GM12878 (cell line): ENCODE results near the gene NCAM1. TPM values are rescaled to one million over a fixed set of nuclear protein-coding genes. Genes with fewer than 3 reads are reported as not detected.

Source experiments
- BMI1 ChIP-seq: fragments of 450-650 bp; IDR thresholded peaks from 2 replicates; pipeline ENCODE4 v1.6.1; 2016; ENCODE audit warnings: mild to moderate bottlenecking, moderate library complexity, borderline replicate concordance
- E2F4 ChIP-seq: IDR thresholded peaks from 2 replicates; pipeline ENCODE4 v1.6.1; 2012; ENCODE audit warnings: low read depth, low read length, improper control_type of control experiment
- E2F8 ChIP-seq: fragments of 450-650 bp; IDR thresholded peaks from 2 replicates; pipeline ENCODE4 v1.6.1; 2018; ENCODE audit warnings: mild to moderate bottlenecking, low read depth, moderate library complexity; ENCODE audit not compliant: partially characterized antibody
- MEF2B ChIP-seq: fragments of 450-650 bp; IDR thresholded peaks from 2 replicates; pipeline ENCODE4 v1.6.1; 2018; ENCODE audit warnings: mild to moderate bottlenecking, moderate library complexity; ENCODE audit not compliant: partially characterized antibody, poor library complexity, severe bottlenecking
- PBX3 ChIP-seq: IDR thresholded peaks from 2 replicates; pipeline ENCODE4 v1.6.1; 2011; ENCODE audit warnings: mild to moderate bottlenecking, low read depth, low read length, moderate library complexity; ENCODE audit not compliant: insufficient replicate concordance
- SKIL ChIP-seq: fragments of 450-650 bp; IDR thresholded peaks from 2 replicates; pipeline ENCODE4 v1.6.1; 2017; ENCODE audit warnings: mild to moderate bottlenecking, low read depth, inconsistent platforms; ENCODE audit not compliant: poor library complexity, severe bottlenecking
- SREBF1 ChIP-seq: IDR thresholded peaks from 2 replicates; pipeline ENCODE4 v1.6.1; 2012; ENCODE audit warnings: mild to moderate bottlenecking, low read length
- SUPT20H ChIP-seq: IDR thresholded peaks from 2 replicates; pipeline ENCODE4 v1.6.1; 2011; ENCODE audit warnings: low read depth, mild to moderate bottlenecking, low read length, moderate library complexity, borderline replicate concordance; ENCODE audit not compliant: control insufficient read depth
- TCF3 ChIP-seq: IDR thresholded peaks from 2 replicates; pipeline ENCODE4 v1.6.1; 2012; ENCODE audit warnings: low read depth, mild to moderate bottlenecking, low read length, borderline replicate concordance; ENCODE audit not compliant: insufficient read depth
- TCF7 ChIP-seq: IDR thresholded peaks from 2 replicates; pipeline ENCODE4 v1.6.1; 2014; ENCODE audit warnings: antibody characterized with exemption, borderline replicate concordance
- polyA plus RNA-seq, 11 experiments: library from polyadenylated mRNA; depleted of rRNA in 4 of 11; unstranded in 6 of 11; stranded (reverse) in 5 of 11; fragments of >200 nt; fragmentation: Nextera tagmentation in 4 of 11; fragmentation: Illumina TruSeq in 1 of 11; extraction: Ambion mirVana in 4 of 11; extraction: Trizol in 1 of 11; gene quantifications; 1 replicate in 1 of 11; 2 replicates in 10 of 11; pipeline versions ENCODE4 v1.2.1 to v1.2.3, GENCODE V29; 2011 to 2016; ENCODE audit warnings: inconsistent platforms in 2 of 11, missing spikeins in 2 of 11, low read depth in 1 of 11
- total RNA-seq, 4 experiments: library from RNA; depleted of rRNA in 3 of 4; stranded (reverse); fragments of >200 nt in 3 of 4; fragmentation: Illumina TruSeq in 1 of 4; extraction: Trizol in 1 of 4; gene quantifications; 2 replicates each; pipeline versions ENCODE4 v1.2.1 to v1.2.3, GENCODE V29; 2013 to 2021

The NCAM1 gene
- total and polyA plus RNA-seq, 10 of the 15 experiments (the other 5 are each of a cell fraction or from before 2014, with no cell fraction given), result 0.10 to 0.23 (median 0.11) TPM; not detected in 7

- TF ChIP-seq E2F8 (no peak), BMI1 (no peak), PBX3 (no peak), SKIL (no peak), SUPT20H (no peak), E2F4 (no peak), SREBF1 (no peak), MEF2B (no peak), TCF7 (no peak), TCF3 (no peak)
Measured at GRCh38 chr11:113021111-113021510, 59.9 kb downstream of the NCAM1 start (continued).
